Mesenchymal stem cell (in vitro differentiated cells and primary cell): ENCODE data around the gene ERVK3-1.
A peak's percentile ranks its signal among the peaks of the same experiment; 100 is the strongest.

ENCODE experiments used
- DNase-seq: peaks from one replicate; pipeline ENCODE4 v3.0.0-alpha.2; 2013
- H2AFZ ChIP-seq: one replicate; pipeline ENCODE4 v1.6.1; 2013; ENCODE audit warnings: low read depth, mild to moderate bottlenecking, control low read depth, inconsistent platforms, low read length, moderate library complexity
- H2AK5ac ChIP-seq: 2 replicates; pipeline ENCODE4 v1.6.1; 2013; ENCODE audit warnings: low read length, moderate library complexity, mild to moderate bottlenecking, inconsistent platforms; ENCODE audit not compliant: severe bottlenecking
- H2BK120ac ChIP-seq: one replicate; pipeline ENCODE4 v1.6.1; 2013; ENCODE audit warnings: low read depth, mild to moderate bottlenecking, inconsistent platforms, low read length, moderate library complexity
- H2BK12ac ChIP-seq, 2 experiments: one replicate each; pipeline ENCODE4 v1.6.1; 2013; ENCODE audit warnings: inconsistent platforms in 2 of 2, low read length in 2 of 2, mild to moderate bottlenecking in 2 of 2, moderate library complexity in 2 of 2, control low read depth in 1 of 2
- H2BK15ac ChIP-seq: one replicate; pipeline ENCODE4 v1.6.1; 2013; ENCODE audit warnings: mild to moderate bottlenecking, low read depth, inconsistent platforms; ENCODE audit not compliant: poor library complexity, severe bottlenecking
- H2BK5ac ChIP-seq: 2 replicates; pipeline ENCODE4 v1.6.1; 2013; ENCODE audit warnings: low read depth, mild to moderate bottlenecking, low read length, control low read depth, inconsistent platforms; ENCODE audit not compliant: poor library complexity, severe bottlenecking
- H3K14ac ChIP-seq, 2 experiments: one replicate each; pipeline ENCODE4 v1.6.1; 2013; ENCODE audit warnings: inconsistent platforms in 2 of 2, low read length in 2 of 2, control low read depth in 1 of 2, mild to moderate bottlenecking in 1 of 2, moderate library complexity in 1 of 2
- H3K18ac ChIP-seq, 2 experiments: one replicate each; pipeline ENCODE4 v1.6.1; 2013; ENCODE audit warnings: inconsistent platforms in 2 of 2, low read length in 2 of 2, control low read depth in 1 of 2, low read depth in 1 of 2, mild to moderate bottlenecking in 1 of 2
- H3K23ac ChIP-seq, 2 experiments: one replicate each; pipeline ENCODE4 v1.6.1; 2013; ENCODE audit warnings: inconsistent platforms in 2 of 2, low read length in 2 of 2, mild to moderate bottlenecking in 2 of 2, moderate library complexity in 2 of 2, control low read depth in 1 of 2
- H3K27ac ChIP-seq: 2 replicates; pipeline ENCODE4 v1.5.1; 2013; ENCODE audit warnings: mild to moderate bottlenecking, moderate library complexity, low read length, control low read depth, inconsistent platforms; ENCODE audit not compliant: poor library complexity, severe bottlenecking
- H3K27me3 ChIP-seq, 2 experiments: 2 replicates each; pipeline versions ENCODE4 v1.6.1 to v1.7.0; 2013; ENCODE audit warnings: low read length in 2 of 2, mild to moderate bottlenecking in 2 of 2, moderate library complexity in 2 of 2, control low read depth in 1 of 2, inconsistent platforms in 1 of 2; ENCODE audit not compliant: control insufficient read depth in 1 of 2, insufficient read depth in 1 of 2
- H3K36me3 ChIP-seq, 2 experiments: 2 replicates each; pipeline versions ENCODE4 v1.6.1 to v1.7.0; 2013; ENCODE audit warnings: low read length in 2 of 2, control low read depth in 1 of 2, inconsistent platforms in 1 of 2, low read depth in 1 of 2, mild to moderate bottlenecking in 1 of 2; ENCODE audit not compliant: insufficient read depth in 2 of 2, control insufficient read depth in 1 of 2
- H3K4ac ChIP-seq, 2 experiments: one replicate each; pipeline ENCODE4 v1.6.1; 2013; ENCODE audit warnings: inconsistent platforms in 2 of 2, low read length in 2 of 2, mild to moderate bottlenecking in 2 of 2, moderate library complexity in 2 of 2, control low read depth in 1 of 2, low read depth in 1 of 2
- H3K4me1 ChIP-seq: 2 replicates; pipeline ENCODE4 v1.6.1; 2013; ENCODE audit warnings: low read depth, low read length, control low read depth; ENCODE audit not compliant: control insufficient read depth, insufficient read depth
- H3K4me2 ChIP-seq: 2 replicates; pipeline ENCODE4 v1.6.1; 2013; ENCODE audit warnings: low read length, mild to moderate bottlenecking, inconsistent platforms; ENCODE audit not compliant: poor library complexity, severe bottlenecking
- H3K4me3 ChIP-seq, 2 experiments: 2 replicates each; pipeline versions ENCODE4 v1.5.1 to v1.7.0; 2013; ENCODE audit warnings: low read length in 2 of 2, mild to moderate bottlenecking in 2 of 2, control low read depth in 1 of 2, low read depth in 1 of 2; ENCODE audit not compliant: insufficient read depth in 1 of 2
- H3K79me1 ChIP-seq: replicated peaks from 2 replicates; pipeline ENCODE4 v1.6.1; 2013; ENCODE audit warnings: mild to moderate bottlenecking, control low read depth, low read length, inconsistent platforms; ENCODE audit not compliant: poor library complexity, severe bottlenecking
- H3K9ac ChIP-seq: 2 replicates; pipeline ENCODE4 v1.7.0; 2013; ENCODE audit warnings: mild to moderate bottlenecking, low read length, moderate library complexity
- H3K9me3 ChIP-seq: 2 replicates; pipeline ENCODE4 v1.7.0; 2013; ENCODE audit warnings: mild to moderate bottlenecking, low read length; ENCODE audit not compliant: control insufficient read depth
- H4K8ac ChIP-seq: one replicate; pipeline ENCODE4 v1.6.1; 2013; ENCODE audit warnings: inconsistent platforms, mild to moderate bottlenecking, low read length, moderate library complexity
- H4K91ac ChIP-seq: one replicate; pipeline ENCODE4 v1.6.1; 2013; ENCODE audit warnings: mild to moderate bottlenecking, low read length, inconsistent platforms
- WGBS: methylation state at CpG from one replicate; pipeline ENCODE4 v1.1.7; 2013; ENCODE audit warnings: mixed read lengths; 5-methylcytosine and 5-hydroxymethylcytosine counted together

ERVK3-1 gene

GRCh38 chr19:58361900-58362271 is 56.7 kb downstream of the ERVK3-1 start:
- H3K4me3 ChIP-seq = peak overlapping the region; percentile 67 to 97
- peak overlapping the region; percentile 84 for H3K27ac ChIP-seq
- no peak overlapping the region for H3K23ac ChIP-seq
- peak overlapping the region; percentile 100 for H4K8ac ChIP-seq
- peak overlapping the region; percentile 94 for H4K91ac ChIP-seq
- H2BK12ac ChIP-seq = no peak overlapping the region
- H3K4me2 ChIP-seq = peak overlapping the region; percentile 58
- peaks cover 0 to 8% of the 10 kb centered on the region in 2 experiments for H3K27me3 ChIP-seq
- peaks cover 2% of the 10 kb centered on the region for H3K79me1 ChIP-seq
- no peak overlapping the region for H2BK15ac ChIP-seq
- H3K14ac ChIP-seq = peak overlapping the region in 1 of 2 experiments; percentile 93
- H3K9me3 ChIP-seq = no peaks in the 10 kb centered on the region
- peak overlapping the region; percentile 78 for H2AK5ac ChIP-seq
- peak overlapping the region; percentile 60 to 91 for H3K18ac ChIP-seq
- peak overlapping the region; percentile 99 for H3K9ac ChIP-seq
- peaks cover 11% of the 10 kb centered on the region for H3K4me1 ChIP-seq
- H2BK120ac ChIP-seq = peak overlapping the region; percentile 94
- H3K36me3 ChIP-seq = peaks cover 0 to 10% of the 10 kb centered on the region in 2 experiments
- 10% methylated on average over 27 of the region's 28 CpGs for WGBS
- H2AFZ ChIP-seq = peak overlapping the region; percentile 68
- peak overlapping the region; percentile 71 to 90 for H3K4ac ChIP-seq
- no peak for DNase-seq
- peak overlapping the region; percentile 67 for H2BK5ac ChIP-seq

- H3K27me3 ChIP-seq = peaks cover 0 to 5% of the 10 kb centered on the region in 2 experiments
Measured at GRCh38 chr19:58362272-58362994, 57.3 kb downstream of the ERVK3-1 start, which contains the start of gene ZNF497. Gene ZNF497 (minus strand): TSS chr19:58362751. CDS start chr19:58357635, 5,116 bp downstream.

GRCh38 chr19:58364146-58364545 is 59.0 kb downstream of the ERVK3-1 start:
- H3K4me3 ChIP-seq = no peak overlapping the region
- no peaks in the 10 kb centered on the region for H3K27me3 ChIP-seq
- no peak overlapping the region for H3K9ac ChIP-seq
- H3K4ac ChIP-seq = no peak overlapping the region
- H2BK5ac ChIP-seq = no peak overlapping the region
- H4K8ac ChIP-seq = no peak overlapping the region
- H3K18ac ChIP-seq = no peak overlapping the region
- H2AFZ ChIP-seq = no peak overlapping the region
- H3K4me2 ChIP-seq = no peak overlapping the region
- H3K4me1 ChIP-seq = peaks cover 8% of the 10 kb centered on the region
- no peaks in the 10 kb centered on the region for H3K79me1 ChIP-seq
- no peak overlapping the region for H2BK12ac ChIP-seq
- H3K27ac ChIP-seq = no peak overlapping the region
- H2AK5ac ChIP-seq = no peak overlapping the region
- no peak overlapping the region for H4K91ac ChIP-seq
- H3K36me3 ChIP-seq = peaks cover 0 to 31% of the 10 kb centered on the region in 2 experiments
- WGBS = 97% methylated on average over 5 of the region's 5 CpGs
- no peak overlapping the region for H2BK15ac ChIP-seq
- no peak overlapping the region for H3K14ac ChIP-seq
- H2BK120ac ChIP-seq = no peak overlapping the region
- no peaks in the 10 kb centered on the region for H3K9me3 ChIP-seq
- DNase-seq = no peak
- H3K23ac ChIP-seq = no peak overlapping the region

More at GRCh38 chr19:58362272-58362994, 57.3 kb downstream of the ERVK3-1 start, which contains the start of gene ZNF497:
- Histone ChIP-seq H4K8ac (peak within 1 kb of the TSS; percentile 100), H4K91ac (peak within 1 kb of the TSS; percentile 94), H3K9ac (peak within 1 kb of the TSS; percentile 99), H3K27ac (peak within 1 kb of the TSS; percentile 84), H3K18ac (peak within 1 kb of the TSS; percentile 60 to 91), H3K4me2 (peak within 1 kb of the TSS; percentile 58), H2BK15ac (peak within 1 kb of the TSS; percentile 96), H2AK5ac (peak within 1 kb of the TSS; percentile 78), H3K4me3 (peak within 1 kb of the TSS; percentile 67 to 97), H3K4ac (peak within 1 kb of the TSS; percentile 71 to 90), H2BK120ac (peak within 1 kb of the TSS; percentile 94), H2BK5ac (peak within 1 kb of the TSS; percentile 67), H3K79me1 (peaks cover 2% of the 10 kb centered on the region), H2AFZ (peak within 1 kb of the TSS; percentile 74), H3K23ac (no peak within 1 kb of the TSS), H3K14ac (peak within 1 kb of the TSS in 1 of 2 experiments; percentile 93), H3K36me3 (peaks cover 0 to 14% of the 10 kb centered on the region in 2 experiments), H3K4me1 (peaks cover 11% of the 10 kb centered on the region), H2BK12ac (no peak within 1 kb of the TSS), H3K9me3 (no peaks in the 10 kb centered on the region)
- DNase-seq = peak; percentile 97
- under 1% methylated on average over 52 of the region's 74 CpGs for WGBS
